GM19240 (cell line): ENCODE measurements around the gene ANKRA2.
A peak's percentile ranks its signal among the peaks of the same experiment; 100 is the strongest.
"Not testable (repeated sequence)": the region's sequence is repeated elsewhere in the genome, so short reads cannot be mapped to it uniquely, and the experiment has no call there.

Source experiments
- DNase-seq: peaks from one replicate; pipeline ENCODE4 v3.0.0; 2011; ENCODE audit warnings: low spot score; ENCODE audit not compliant: insufficient read length

ANKRA2 gene

GRCh38 chr5:73550016-73550415, 15.4 kb downstream of the ANKRA2 start:
- DNase-seq: no peak

GRCh38 chr5:73545403-73545779, 20.0 kb downstream of the ANKRA2 start:
- no peak for DNase-seq

DNA sequence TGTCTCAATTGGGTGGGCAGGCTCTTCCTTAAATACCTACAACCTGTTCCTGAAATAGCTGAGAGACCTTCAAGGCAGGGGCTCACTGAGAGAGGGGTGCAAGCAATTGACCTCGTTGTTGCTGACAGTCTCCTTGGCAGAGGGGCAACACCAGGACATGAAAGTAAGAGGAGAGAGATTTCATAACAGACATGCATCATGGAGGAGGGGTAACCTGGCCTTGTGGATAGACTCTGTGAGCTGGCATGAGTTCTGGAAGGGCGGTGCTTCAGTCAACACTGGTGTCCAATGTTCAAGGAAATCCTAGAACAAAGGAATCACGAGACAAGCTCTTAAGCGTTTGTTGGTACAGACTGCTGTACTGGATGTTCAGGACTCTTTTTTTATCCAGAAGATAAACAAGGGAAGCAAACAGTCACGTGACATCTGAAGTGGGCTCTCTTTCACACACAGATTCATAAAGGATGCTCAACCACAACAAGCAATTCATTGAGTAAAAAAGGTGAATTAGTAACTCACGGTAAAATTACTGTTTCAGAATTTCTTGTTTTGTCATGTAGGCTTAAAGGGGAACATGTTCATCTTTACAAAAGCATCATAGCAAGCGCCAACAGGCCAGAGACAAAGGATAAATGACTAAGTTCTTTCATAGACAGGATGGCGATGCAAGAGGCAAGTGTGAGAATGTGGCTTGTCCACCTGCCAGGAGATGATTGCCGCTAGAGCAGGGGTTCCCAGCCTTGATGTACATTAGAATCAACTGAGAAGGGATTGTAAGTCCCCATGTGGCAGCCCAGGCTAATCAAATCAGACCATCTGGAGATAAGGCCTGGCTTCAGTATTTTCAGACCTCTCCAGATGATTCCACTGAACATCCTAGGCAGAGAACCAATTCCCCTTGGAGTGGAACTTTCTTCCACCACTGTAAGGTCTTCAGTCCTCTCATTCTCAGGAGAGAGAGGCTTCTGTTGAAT, 20.7 kb downstream of the ANKRA2 start:
- no peak for DNase-seq

GRCh38 chr5:73542020-73542419, 23.4 kb downstream of the ANKRA2 start:
- no peak for DNase-seq

DNA sequence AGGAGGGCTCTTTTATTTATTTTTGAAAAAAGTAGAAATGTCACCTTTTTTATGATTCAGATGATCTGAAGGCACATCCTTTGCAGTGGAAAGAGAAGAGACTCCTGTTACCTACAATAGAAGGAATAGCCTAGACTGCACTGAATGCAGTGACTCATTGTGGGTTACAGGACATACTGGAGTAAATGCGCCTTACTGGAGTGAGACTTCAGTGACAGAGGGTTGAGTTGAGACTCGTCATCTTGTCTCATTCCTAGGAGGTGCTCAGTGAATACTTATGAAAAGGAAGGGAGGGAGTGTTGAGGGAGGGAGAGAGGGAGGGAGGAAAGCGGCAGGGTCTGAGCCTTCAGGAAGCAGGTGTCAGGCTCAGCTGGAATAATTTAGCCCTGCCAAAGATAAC, 25.2 kb downstream of the ANKRA2 start:
- no peak for DNase-seq

GRCh38 chr5:73539730-73540129, 25.7 kb downstream of the ANKRA2 start:
- no peak for DNase-seq

DNA sequence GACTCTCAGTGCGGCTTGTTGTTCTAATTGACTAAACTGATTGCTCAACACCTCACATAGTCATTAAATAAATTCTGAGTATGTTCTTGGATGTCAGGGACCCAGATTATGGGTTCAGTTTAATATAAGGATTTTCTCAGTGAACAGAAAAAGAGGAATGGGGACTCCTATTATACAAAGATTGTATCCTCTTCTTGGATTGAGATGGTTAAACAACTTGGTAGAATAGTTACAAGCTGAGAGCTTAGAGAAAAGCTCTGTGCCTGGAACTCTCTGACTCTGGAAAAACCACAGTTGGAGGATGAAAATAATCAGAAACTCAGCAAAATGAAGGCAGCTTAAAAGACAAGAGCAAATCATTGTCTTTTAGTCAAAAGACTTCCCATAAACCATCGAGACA, 30.5 kb downstream of the ANKRA2 start:
- no peak for DNase-seq

DNA sequence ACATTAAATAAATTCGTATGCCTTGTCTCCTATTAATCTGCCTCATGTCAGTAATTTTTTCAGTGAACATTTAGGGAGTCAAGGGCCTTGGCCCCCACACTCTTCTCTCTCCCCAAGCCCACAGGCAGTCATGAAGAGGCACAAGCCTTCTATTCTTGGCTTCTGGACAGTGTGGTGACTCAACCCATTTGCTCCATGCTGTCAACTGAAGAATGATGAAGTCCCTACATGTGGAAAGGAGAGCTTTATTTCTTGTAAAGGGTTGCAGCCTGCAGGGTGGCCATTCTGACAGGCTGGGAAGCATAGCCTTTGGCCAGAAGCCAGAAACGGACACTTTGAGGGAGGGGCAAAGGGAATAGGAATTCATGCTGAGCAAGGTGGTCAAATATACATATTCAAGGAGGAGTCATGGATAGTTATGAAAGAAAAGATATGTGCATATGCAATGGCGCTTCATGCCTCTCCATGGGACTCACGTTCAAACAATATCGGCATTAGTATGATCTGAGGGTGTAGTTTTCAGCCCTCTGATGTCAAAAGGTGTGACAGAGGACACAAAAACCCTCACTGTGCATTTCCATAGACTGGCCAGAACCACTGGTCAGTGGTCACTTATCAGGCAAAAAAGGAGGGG, 31.3 kb downstream of the ANKRA2 start:
- no peak for DNase-seq

GRCh38 chr5:73532195-73532594, 33.2 kb downstream of the ANKRA2 start:
- DNase-seq: no peak

DNA sequence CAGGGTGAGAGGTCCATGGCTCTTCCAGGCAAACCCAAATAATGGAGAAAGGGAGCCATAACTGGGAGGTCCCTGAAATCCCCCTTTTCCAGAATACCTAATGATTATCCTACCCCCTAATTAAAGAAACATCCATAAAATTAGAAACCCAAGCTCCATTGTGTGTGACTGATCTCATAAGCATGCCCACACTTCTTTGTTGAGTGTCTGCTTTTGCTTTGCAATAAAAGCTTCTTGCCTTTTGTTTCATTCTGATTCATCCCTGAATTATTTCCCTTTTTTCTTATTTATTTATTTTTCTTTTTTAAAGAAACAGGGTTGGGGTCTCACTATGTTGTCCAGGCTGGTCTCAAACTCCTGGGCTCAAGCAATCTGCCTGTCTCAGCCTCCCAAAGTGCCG, 34.1 kb downstream of the ANKRA2 start:
- DNase-seq: no peak

- no peak for DNase-seq
Measured at GRCh38 chr5:73529081-73529480, 36.4 kb downstream of the ANKRA2 start.

GRCh38 chr5:73528248-73528647, 37.2 kb downstream of the ANKRA2 start:
- DNase-seq: no peak

GRCh38 chr5:73525606-73526203, 39.7 kb downstream of the ANKRA2 start:
- no peak for DNase-seq

DNA sequence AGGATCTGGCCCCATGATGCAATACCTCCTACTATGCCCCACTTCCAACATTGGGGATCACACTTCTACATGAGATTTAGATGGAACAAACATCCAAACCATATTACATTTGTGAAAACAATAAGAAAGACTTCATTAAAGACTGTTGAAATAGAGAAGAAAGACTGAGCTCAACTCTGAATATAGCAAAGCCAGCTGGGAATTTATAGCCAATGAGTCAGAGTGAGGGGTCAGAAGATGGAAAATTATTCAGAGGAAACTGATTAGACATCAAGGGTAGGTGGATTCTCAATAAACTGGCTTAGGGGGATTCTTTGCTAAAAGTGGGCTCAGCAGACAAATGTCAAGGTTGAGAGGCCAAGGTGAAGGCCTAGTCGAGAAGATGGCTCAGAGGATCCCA, 41.6 kb downstream of the ANKRA2 start:
- DNase-seq: no peak

- no peak for DNase-seq
Measured at GRCh38 chr5:73522989-73523388, 42.5 kb downstream of the ANKRA2 start.

GRCh38 chr5:73519531-73520283, 45.7 kb downstream of the ANKRA2 start:
- DNase-seq: peak; percentile 82

DNA sequence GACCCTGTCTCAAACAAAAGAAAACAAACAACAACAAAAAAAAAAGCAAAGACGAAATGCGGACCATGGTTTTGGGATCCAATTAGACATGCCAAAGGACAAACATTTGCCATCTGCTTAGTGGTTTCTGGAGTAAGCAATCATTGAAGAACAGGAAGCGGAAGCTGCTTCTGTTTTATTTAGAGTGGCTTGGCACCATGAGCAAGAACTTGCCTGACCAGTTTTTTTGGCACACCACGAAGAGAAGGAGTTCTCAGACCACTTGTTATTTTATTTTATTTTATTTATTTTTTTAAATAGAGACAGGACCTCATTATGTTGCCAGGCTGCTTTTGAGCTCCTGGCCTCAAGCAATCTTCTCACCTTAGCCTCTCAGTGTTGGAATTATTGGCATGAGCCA, 50.2 kb downstream of the ANKRA2 start:
- DNase-seq: no peak

DNA sequence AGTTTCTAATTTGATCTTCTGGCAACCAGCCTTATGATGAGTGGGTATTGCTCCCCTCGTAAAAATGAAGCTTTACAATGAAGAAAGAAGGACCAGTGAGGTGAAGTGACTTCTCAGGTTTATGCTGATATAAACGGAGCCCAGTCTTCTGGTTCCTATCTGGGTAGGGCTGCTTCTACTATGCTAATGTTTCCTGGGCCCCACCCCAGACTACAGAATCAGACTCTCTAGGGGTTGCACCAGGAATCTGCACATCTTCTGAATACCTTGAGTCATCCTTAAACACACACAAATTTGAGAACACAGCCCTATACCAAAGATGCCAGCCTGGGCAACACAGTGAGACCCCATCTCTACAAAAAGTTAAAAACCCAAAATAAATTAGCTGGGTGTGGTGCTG, 51.0 kb downstream of the ANKRA2 start:
- no peak for DNase-seq

DNA sequence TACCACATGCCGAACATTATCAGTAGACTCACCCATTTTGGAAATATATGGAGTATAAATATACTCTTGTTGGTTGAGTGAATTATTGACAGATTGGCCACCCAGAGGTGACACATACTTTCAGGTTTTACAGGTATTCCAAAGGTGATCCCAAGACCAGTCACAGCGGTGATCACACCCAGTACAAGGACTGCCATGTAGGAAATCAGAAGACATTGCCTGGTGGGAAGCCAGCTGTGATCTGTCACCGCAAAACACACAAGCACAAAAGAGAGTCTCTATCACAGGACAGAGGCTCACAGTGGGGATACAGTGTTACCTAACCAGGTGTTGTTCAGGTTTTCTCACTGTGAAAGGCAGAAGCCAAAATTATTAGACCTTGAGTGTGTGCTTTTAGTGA, 51.4 kb downstream of the ANKRA2 start:
- no peak for DNase-seq

- not testable (repeated sequence) for DNase-seq
Measured at GRCh38 chr5:73508521-73508920, 56.9 kb downstream of the ANKRA2 start.

- DNase-seq: no peak
Measured at GRCh38 chr5:73507062-73507461, 58.4 kb downstream of the ANKRA2 start.
